Measurements from ENCODE around the gene DCT.

DNA sequence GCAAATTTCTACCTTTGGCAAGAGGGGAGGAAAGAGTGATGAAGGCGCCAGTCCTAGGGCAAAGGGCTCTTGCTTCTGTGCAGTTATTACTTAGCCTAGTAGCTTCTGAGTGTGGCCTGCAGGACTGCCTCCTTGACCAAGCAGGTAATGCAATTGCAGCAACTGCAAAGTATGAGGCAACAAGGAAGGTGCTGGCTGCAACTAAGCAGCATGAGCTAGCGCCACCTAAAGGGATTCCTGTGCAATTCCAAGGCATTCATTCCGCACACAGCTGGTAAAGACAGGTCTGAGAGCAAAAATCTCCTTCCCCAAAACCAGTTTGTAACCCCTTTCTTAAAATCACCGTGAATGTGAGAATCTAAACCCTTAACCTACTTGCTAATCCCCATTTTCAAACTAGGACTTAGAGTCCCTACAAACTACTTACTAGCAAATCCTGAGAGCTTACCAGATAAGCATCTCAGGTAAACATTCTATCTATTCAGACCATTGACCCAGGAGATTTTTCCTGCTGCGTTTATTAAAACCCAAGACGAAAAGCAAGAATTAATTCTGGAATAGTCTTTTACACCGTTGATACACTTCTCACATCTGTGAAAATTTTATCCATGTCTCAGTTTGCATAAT lies 62.9 kb downstream of the DCT start:
- TF ChIP-seq, protein P1, sequence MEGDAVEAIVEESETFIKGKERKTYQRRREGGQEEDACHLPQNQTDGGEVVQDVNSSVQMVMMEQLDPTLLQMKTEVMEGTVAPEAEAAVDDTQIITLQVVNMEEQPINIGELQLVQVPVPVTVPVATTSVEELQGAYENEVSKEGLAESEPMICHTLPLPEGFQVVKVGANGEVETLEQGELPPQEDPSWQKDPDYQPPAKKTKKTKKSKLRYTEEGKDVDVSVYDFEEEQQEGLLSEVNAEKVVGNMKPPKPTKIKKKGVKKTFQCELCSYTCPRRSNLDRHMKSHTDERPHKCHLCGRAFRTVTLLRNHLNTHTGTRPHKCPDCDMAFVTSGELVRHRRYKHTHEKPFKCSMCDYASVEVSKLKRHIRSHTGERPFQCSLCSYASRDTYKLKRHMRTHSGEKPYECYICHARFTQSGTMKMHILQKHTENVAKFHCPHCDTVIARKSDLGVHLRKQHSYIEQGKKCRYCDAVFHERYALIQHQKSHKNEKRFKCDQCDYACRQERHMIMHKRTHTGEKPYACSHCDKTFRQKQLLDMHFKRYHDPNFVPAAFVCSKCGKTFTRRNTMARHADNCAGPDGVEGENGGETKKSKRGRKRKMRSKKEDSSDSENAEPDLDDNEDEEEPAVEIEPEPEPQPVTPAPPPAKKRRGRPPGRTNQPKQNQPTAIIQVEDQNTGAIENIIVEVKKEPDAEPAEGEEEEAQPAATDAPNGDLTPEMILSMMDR (conservative IDR thresholded peaks at IDR 0.05; ENCODE audit: low read depth, low read length), result peak; percentile 87
- TF ChIP-seq EZH2 (IDR thresholded peaks at IDR 0.05; ENCODE audit: borderline replicate concordance, low read depth, low read length, poor library complexity, severe bottlenecking), result no peak
